Smooth muscle cell (in vitro differentiated cells): ENCODE measurements around the gene GNG8. TPM values are rescaled to one million over a fixed set of nuclear protein-coding genes. Genes with fewer than 3 reads are reported as not detected.

Source experiments
- DNase-seq: peaks from one replicate; lab custom pipeline; 2025; ENCODE audit not compliant: unreplicated experiment; lab: John Stamatoyannopoulos, UW
- H2AFZ ChIP-seq: fragments of 200-600 bp; sonication (generic); 2 replicates; pipeline ENCODE4 v1.6.0; 2016; ENCODE audit warnings: antibody characterized with exemption, low read depth, mild to moderate bottlenecking
- H3F3A ChIP-seq: fragments of 200-600 bp; sonication (generic); 2 replicates; pipeline ENCODE4 v1.6.0; 2017; ENCODE audit warnings: antibody characterized with exemption, low read depth
- H3K27ac ChIP-seq: fragments of 200-600 bp; sonication (generic); 2 replicates; pipeline ENCODE4 v1.5.1; 2016; ENCODE audit warnings: low read depth, mild to moderate bottlenecking
- H3K27me3 ChIP-seq: fragments of 200-600 bp; sonication (generic); 2 replicates; pipeline ENCODE4 v1.6.1; 2016; ENCODE audit warnings: low read depth, mild to moderate bottlenecking
- H3K36me3 ChIP-seq: fragments of 200-600 bp; sonication (generic); 2 replicates; pipeline ENCODE4 v1.5.1; 2016; ENCODE audit warnings: low read depth
- H3K4me1 ChIP-seq: fragments of 200-600 bp; sonication (generic); 2 replicates; pipeline ENCODE4 v1.5.1; 2016; ENCODE audit warnings: low read depth
- H3K4me2 ChIP-seq: fragments of 200-600 bp; sonication (generic); 2 replicates; pipeline ENCODE4 v1.6.0; 2016; ENCODE audit warnings: mild to moderate bottlenecking
- H3K4me3 ChIP-seq: fragments of 200-600 bp; sonication (generic); 2 replicates; pipeline ENCODE4 v1.5.1; 2016; ENCODE audit warnings: mild to moderate bottlenecking
- H3K79me2 ChIP-seq: fragments of 200-600 bp; sonication (generic); 2 replicates; pipeline ENCODE4 v1.6.0; 2016; ENCODE audit warnings: low read depth, mild to moderate bottlenecking
- H3K9ac ChIP-seq: fragments of 200-600 bp; sonication (generic); 2 replicates; pipeline ENCODE4 v1.6.0; 2016; ENCODE audit warnings: low read depth
- H3K9me3 ChIP-seq: fragments of 200-600 bp; sonication (generic); replicated peaks from 2 replicates; pipeline ENCODE4 v1.5.1; 2016; ENCODE audit warnings: low read depth
- H4K20me1 ChIP-seq: fragments of 200-600 bp; sonication (generic); 2 replicates; pipeline ENCODE4 v1.6.0; 2016; ENCODE audit warnings: low read depth
- CTCF ChIP-seq: fragments of 200-600 bp; sonication (generic); IDR thresholded peaks from 2 replicates; pipeline ENCODE4 v1.5.1; 2017; ENCODE audit warnings: borderline replicate concordance, mild to moderate bottlenecking, antibody characterized with exemption; ENCODE audit not compliant: insufficient read depth, poor library complexity, severe bottlenecking
- WGBS: methylation state at CpG from one replicate; pipeline ENCODE4 v1.1.7; 2016; ENCODE audit warnings: low lambda C conversion rate; 5-methylcytosine and 5-hydroxymethylcytosine counted together
- polyA plus RNA-seq: library from polyadenylated mRNA; unstranded; fragments of >200 nt; fragmentation: Nextera tagmentation; extraction: Ambion mirVana; gene quantifications from 2 replicates; pipeline ENCODE4 v1.2.1, GENCODE V29; 2016
- total RNA-seq: library from RNA; depleted of rRNA; stranded (reverse); fragments of >200 nt; gene quantifications from 2 replicates; pipeline ENCODE4 v1.2.3, GENCODE V29; 2014

GNG8 gene
- total and polyA plus RNA-seq, 2 experiments from 2014 or later, result 3.3 TPM; not detected in 1

DNA sequence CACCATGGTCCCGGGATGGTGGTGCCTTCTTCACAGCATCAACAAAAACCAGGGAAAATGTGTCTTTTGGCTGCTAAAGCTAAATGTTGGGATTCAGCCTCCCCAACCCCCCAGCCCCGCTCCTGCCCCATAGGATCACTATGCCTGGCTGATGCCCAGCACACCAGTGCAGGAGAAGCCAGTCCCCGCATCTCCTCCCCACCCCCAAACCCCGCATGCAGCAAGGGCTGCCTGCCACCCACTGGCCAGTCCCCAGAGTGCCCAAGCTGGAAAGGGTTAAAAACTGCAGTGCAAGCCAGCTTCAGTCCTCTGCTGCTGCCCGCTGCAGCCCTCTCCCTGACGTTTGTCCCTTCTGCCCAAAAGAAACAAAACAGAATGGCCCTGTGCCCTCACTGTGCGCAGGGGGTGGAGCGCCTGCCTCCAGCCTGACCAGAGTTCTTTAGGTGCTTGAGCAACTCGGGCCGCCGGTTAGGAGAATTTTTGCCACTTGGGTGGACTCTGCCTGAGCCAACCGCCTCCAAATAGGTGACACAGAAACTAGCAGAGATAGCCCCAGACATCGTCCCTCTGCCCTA, 31.1 kb downstream of the GNG8 start:
- Histone ChIP-seq H3K36me3 (no peaks in the 10 kb centered on the region), H3K9me3 (no peaks in the 10 kb centered on the region), H3K79me2 (peaks cover 51% of the 10 kb centered on the region), H3K9ac (no peak overlapping the region), H3K4me2 (no peak overlapping the region), H4K20me1 (peaks cover 63% of the 10 kb centered on the region), H3F3A (peaks cover 3% of the 10 kb centered on the region), H3K27me3 (no peaks in the 10 kb centered on the region), H3K27ac (no peak overlapping the region), H3K4me3 (no peak overlapping the region), H2AFZ (no peak overlapping the region), H3K4me1 (peaks cover 16% of the 10 kb centered on the region)
- no peak for TF ChIP-seq CTCF
- 89% methylated on average over 13 of the region's 13 CpGs for WGBS
- DNase-seq, result no peak

DNA sequence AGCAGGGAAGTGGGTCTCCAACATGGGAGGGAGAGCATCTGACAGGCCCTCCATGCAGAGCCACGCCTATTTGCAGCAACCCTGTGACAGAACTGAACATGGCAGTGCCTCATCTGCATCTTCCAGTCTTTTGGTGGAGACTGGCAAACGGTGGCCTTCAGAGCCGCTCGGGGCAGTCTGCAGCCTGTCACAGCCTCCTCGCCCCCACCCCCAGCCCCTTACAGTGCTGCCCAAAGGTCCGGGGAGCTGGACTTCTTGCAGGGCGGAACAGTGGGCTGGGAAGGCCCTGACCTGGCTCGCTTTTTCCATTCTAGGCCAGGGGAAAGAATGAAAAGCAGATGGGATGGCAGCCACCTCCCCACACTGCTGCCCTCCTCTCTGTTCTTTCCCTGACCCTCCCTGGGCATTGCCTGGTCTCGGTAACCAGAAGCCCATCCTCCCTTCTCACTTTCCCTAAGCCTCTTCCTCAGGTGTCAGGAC, 32.2 kb downstream of the GNG8 start:
- TF ChIP-seq CTCF, result no peak
- Histone ChIP-seq H3K79me2 (peaks cover 51% of the 10 kb centered on the region), H3K27ac (no peak overlapping the region), H3K27me3 (no peaks in the 10 kb centered on the region), H4K20me1 (peaks cover 60% of the 10 kb centered on the region), H3K9ac (no peak overlapping the region), H2AFZ (no peak overlapping the region), H3K4me3 (peak overlapping the region; percentile 99), H3K4me1 (peaks cover 16% of the 10 kb centered on the region), H3K4me2 (peak overlapping the region; percentile 99), H3K36me3 (no peaks in the 10 kb centered on the region), H3F3A (no peaks in the 10 kb centered on the region), H3K9me3 (no peaks in the 10 kb centered on the region)
- no peak for DNase-seq
- 75% methylated on average over 9 of the region's 9 CpGs for WGBS

- H3F3A ChIP-seq, result no peaks in the 10 kb centered on the region
- 31% methylated on average over 2 of the region's 2 CpGs for WGBS
- H3K4me1 ChIP-seq, result peaks cover 16% of the 10 kb centered on the region
- no peaks in the 10 kb centered on the region for H3K27me3 ChIP-seq
- H2AFZ ChIP-seq, result no peak overlapping the region
- peak overlapping the region; percentile 99 for H3K4me3 ChIP-seq
- peaks cover 60% of the 10 kb centered on the region for H4K20me1 ChIP-seq
- no peak for TF ChIP-seq CTCF
- H3K9ac ChIP-seq, result peak overlapping the region; percentile 35
- peaks cover 51% of the 10 kb centered on the region for H3K79me2 ChIP-seq
- peak overlapping the region; percentile 60 for H3K27ac ChIP-seq
- no peaks in the 10 kb centered on the region for H3K36me3 ChIP-seq
- peak overlapping the region; percentile 99 for H3K4me2 ChIP-seq
- no peaks in the 10 kb centered on the region for H3K9me3 ChIP-seq
- no peak for DNase-seq
These were observed 32.8 kb downstream of the GNG8 start for GRCh38 chr19:46603195-46603637.
